GM18507 (cell line): ENCODE measurements around the gene SLC2A14.
"Not testable (repeated sequence)": the region's sequence is repeated elsewhere in the genome, so short reads cannot be mapped to it uniquely, and the experiment has no call there.

Experiments
- DNase-seq: peaks from one replicate; pipeline ENCODE4 v3.0.0; 2011; ENCODE audit warnings: low read depth; ENCODE audit not compliant: insufficient read length; ENCODE audit errors: extremely low spot score
- FAIRE-seq: peaks from 2 replicates; lab custom pipeline; 2011; peaks lifted over from hg19 to GRCh38; lab: Jason Lieb, UNC

SLC2A14 gene

DNA sequence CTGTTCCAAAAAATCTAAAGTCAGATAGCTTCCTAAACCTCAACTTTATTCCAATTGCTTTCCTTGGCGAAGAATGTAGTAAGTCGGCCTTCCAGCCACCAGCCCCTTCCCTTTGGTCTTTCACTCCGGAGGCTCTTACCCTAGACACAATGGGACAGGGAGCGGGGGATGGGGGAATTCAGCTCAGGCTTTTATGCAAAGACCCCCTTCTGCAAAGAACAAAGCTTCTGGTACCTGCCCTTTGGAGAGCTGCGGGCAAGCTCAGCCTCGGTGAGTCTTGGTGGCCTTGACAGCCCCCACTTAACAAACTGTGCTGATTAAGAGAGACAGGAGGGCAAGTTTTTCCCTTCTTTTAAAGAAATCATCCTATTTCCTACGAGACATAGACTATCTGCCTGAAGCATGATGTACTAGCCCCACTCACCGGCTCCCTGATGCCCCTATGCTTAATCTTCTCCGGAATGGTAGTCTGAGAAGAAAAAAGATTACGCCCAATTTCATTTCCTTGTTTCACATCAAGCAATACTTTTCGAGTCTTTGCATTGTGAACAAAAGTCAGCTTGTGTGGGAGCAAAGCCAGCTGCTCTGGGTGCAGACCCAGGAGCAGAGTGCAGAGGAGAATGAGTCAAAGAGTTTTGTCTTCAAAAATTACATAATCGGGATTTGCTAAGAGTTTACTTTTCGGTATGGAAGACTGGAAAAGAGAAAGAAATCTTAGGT, 85.0 kb downstream of the SLC2A14 start:
- no peak for DNase-seq
- FAIRE-seq = no peak

- FAIRE-seq (no peak), DNase-seq (no peak)
Measured at GRCh38 chr12:7784701-7785100, 88.0 kb downstream of the SLC2A14 start.

DNA sequence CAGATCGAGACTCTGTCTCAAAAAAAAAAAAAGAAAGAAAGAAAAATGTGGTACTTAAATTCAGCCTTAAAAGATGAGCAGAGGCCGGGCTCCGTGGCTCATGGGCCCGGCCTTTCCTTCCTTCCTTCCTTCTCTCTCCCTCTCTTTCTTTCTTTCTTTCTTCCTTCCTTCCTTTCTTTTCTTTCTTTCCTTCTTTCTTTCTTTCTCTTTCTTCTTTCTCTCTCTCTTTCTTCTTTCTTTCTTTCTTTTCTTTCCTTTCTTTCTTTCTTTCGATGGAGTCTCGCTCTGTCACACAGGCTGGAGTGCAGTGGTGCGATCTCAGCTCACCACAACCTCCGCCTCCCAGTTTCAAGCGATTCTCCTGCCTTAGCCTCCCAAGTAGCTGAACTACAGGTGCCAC, 89.3 kb downstream of the SLC2A14 start:
- not testable (repeated sequence) for DNase-seq, FAIRE-seq

DNA sequence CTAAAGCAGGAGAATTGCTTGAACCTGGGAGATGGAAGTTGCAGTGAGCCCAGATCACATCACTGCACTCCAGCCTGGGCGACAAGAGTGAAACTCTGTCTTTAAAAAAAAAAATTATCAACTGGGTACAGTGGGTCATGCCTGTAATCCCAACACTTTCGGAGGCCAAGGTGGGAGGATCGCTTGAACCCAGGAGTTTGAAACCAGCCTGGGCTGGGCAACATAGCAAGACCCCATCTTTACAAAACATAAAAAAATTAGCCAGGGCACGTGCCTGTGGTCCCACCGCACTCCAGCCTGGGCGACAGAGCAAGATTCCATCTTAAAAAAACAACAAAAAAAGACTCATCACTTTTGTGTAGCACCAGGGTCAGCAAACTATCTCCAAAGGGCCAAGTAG, 90.7 kb downstream of the SLC2A14 start:
- DNase-seq (no peak), FAIRE-seq (no peak)

- DNase-seq (no peak), FAIRE-seq (no peak)
Measured at GRCh38 chr12:7781274-7781673, 91.4 kb downstream of the SLC2A14 start.

DNA sequence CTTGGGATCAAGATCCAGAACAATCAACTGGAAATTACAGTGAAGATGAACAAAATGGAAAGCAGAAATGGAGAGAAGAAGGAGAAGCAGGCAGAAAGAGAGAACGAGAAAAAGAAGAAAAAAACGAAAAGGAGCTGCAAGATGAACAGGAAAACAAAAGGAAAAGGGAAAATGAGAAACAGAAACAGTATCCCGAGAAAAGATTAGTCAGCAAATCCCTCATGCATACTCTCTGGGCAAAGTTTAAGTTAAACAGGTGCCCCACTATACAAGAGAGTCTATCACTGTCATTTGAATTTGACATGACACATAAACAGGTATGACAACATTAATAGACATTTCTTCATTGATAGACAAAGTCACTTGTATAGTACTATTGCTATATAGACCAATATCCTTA, 102.7 kb downstream of the SLC2A14 start:
- no peak for DNase-seq
- FAIRE-seq = no peak
